ENCODE results near the gene DLGAP5. TPM values are rescaled to one million over a fixed set of nuclear protein-coding genes. Genes with fewer than 3 reads are reported as not detected.

DLGAP5 gene
- total and polyA plus RNA-seq, 8 donors, result 0.12 to 0.90 (median 0.47) TPM; not detected in 4

DNA sequence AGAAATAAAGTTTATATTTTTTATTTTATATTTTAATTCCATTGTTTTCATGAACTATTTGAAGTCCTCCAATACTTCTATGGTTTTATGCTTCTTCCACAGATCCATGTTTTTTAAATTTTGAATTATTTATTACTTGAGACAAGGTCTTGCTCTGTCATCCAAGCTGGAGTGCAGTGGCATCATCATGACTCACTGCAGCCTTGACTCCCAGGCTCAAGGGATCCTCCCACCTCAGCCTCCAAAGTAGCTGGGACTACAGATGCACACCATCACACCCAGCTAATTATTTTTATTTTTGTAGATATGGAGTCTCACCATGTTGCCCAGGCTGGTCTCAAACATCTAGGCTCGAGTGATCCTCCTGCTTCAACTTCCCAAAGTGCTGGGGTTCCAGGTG is 28.8 kb upstream of the DLGAP5 start:
- H3K9me3 ChIP-seq, result no peaks in the 10 kb centered on the region
- 87 to 94% methylated on average over 1 of the region's 1 CpG for WGBS, 2 donors
- no peaks in the 10 kb centered on the region for H3K4me1 ChIP-seq
- FAIRE-seq (no peak), ATAC-seq (no peak), DNase-seq (no peak)
- no peak overlapping the region for H3K4me3 ChIP-seq
- intact Hi-C loops (cut with DNase I), result no loop called here
- TF ChIP-seq, protein P1, sequence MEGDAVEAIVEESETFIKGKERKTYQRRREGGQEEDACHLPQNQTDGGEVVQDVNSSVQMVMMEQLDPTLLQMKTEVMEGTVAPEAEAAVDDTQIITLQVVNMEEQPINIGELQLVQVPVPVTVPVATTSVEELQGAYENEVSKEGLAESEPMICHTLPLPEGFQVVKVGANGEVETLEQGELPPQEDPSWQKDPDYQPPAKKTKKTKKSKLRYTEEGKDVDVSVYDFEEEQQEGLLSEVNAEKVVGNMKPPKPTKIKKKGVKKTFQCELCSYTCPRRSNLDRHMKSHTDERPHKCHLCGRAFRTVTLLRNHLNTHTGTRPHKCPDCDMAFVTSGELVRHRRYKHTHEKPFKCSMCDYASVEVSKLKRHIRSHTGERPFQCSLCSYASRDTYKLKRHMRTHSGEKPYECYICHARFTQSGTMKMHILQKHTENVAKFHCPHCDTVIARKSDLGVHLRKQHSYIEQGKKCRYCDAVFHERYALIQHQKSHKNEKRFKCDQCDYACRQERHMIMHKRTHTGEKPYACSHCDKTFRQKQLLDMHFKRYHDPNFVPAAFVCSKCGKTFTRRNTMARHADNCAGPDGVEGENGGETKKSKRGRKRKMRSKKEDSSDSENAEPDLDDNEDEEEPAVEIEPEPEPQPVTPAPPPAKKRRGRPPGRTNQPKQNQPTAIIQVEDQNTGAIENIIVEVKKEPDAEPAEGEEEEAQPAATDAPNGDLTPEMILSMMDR (IDR thresholded peaks at IDR 0.05), result no peak
- H3K27ac ChIP-seq, result no peak overlapping the region
- no peaks in the 10 kb centered on the region for H3K36me3 ChIP-seq
- H3K27me3 ChIP-seq, result no peaks in the 10 kb centered on the region

DNA sequence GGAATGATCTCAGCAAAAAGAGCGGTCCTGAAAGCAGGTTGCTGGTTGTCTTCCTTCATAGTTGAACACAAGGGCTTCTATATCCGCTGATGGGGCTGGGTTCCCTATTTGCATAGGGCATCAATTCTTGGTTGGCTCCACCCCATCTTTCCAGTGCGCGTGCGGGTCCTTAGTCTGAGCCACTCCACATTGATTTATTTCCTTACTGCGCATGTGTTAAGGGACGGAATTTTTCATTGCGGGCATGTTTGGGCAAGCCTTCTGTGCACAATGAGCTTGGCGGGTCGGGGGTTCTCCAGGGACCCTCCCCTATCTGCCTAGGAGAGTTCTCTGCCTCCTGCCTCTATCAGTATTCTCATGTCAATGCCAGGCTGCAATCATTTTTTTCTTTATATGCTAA is 21.2 kb upstream of the DLGAP5 start:
- TF ChIP-seq, protein P1 (IDR thresholded peaks at IDR 0.05), result no peak
- H3K9me3 ChIP-seq, result no peaks in the 10 kb centered on the region
- DNase-seq (no peak), FAIRE-seq (no peak), ATAC-seq (no peak)
- H3K4me1 ChIP-seq, result no peaks in the 10 kb centered on the region
- H3K27me3 ChIP-seq, result no peaks in the 10 kb centered on the region
- no peaks in the 10 kb centered on the region for H3K36me3 ChIP-seq
- intact Hi-C loops (cut with DNase I), result no loop called here
- WGBS, 2 donors, result 71 to 73% methylated on average over 10 of the region's 10 CpGs
- no peak overlapping the region for H3K27ac ChIP-seq
- no peak overlapping the region for H3K4me3 ChIP-seq

DNA sequence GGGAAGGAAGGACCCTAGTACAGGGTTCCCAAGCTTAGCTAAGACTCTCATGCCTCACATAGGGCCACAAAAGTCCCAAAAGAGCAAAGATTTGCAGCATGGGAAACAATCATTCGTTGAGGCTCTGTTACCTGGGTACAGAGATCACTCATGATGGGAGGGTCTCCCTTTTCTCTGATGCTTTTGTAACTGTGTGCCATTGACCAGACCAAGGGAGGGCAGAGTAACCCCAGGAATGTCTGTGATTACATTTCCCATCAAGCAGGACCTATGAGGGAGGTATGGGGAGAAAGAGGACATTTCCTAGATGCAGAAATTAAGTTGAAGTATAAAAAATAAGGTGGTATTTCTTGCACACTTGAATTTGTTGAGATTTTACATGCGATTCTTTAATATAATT is 16.4 kb upstream of the DLGAP5 start:
- H3K27me3 ChIP-seq, result no peaks in the 10 kb centered on the region
- no peaks in the 10 kb centered on the region for H3K4me1 ChIP-seq
- TF ChIP-seq, protein P1 (IDR thresholded peaks at IDR 0.05), result no peak
- WGBS, 2 donors, result 57 to 67% methylated on average over 2 of the region's 2 CpGs
- H3K36me3 ChIP-seq, result no peaks in the 10 kb centered on the region
- DNase-seq, result no peak
- FAIRE-seq, result no peak
- no peak for ATAC-seq
- intact Hi-C loops (cut with DNase I), result no loop called here
- no peaks in the 10 kb centered on the region for H3K9me3 ChIP-seq
- H3K4me3 ChIP-seq, result no peak overlapping the region
- no peak overlapping the region for H3K27ac ChIP-seq

DNA sequence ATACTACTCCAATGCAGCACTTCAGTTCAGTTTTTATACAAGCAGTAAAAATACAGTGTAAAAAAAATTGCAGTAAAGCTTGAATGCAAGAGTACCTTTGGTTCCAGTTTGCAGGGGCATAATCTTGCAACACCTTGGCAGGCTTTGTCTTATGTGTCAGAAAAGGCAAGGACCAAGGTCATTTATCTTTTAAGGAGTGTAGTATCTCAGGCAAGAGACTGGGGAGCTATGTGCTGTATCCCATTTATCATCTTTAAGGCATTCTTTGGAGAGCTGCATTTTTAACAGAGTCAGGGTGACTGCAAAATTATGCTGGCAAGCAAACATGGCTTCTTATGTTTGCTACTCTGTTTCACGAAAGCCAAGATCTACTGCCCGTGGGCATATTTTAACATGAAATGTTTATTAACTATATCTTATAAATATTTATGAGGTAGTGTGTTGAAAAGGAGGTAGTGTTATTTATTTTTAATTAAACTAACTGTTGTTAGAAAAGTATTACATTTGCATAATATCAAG is 14.8 kb upstream of the DLGAP5 start:
- intact Hi-C loops (cut with DNase I), result no loop called here
- no peaks in the 10 kb centered on the region for H3K27me3 ChIP-seq
- no peaks in the 10 kb centered on the region for H3K36me3 ChIP-seq
- no peak for FAIRE-seq
- WGBS, 2 donors, result 17 to 33% methylated on average over 2 of the region's 2 CpGs
- ATAC-seq, result no peak
- TF ChIP-seq, protein P1 (IDR thresholded peaks at IDR 0.05), result no peak
- H3K9me3 ChIP-seq, result no peaks in the 10 kb centered on the region
- no peak for DNase-seq
- H3K4me3 ChIP-seq, result no peak overlapping the region
- H3K4me1 ChIP-seq, result no peaks in the 10 kb centered on the region
- no peak overlapping the region for H3K27ac ChIP-seq

DNA sequence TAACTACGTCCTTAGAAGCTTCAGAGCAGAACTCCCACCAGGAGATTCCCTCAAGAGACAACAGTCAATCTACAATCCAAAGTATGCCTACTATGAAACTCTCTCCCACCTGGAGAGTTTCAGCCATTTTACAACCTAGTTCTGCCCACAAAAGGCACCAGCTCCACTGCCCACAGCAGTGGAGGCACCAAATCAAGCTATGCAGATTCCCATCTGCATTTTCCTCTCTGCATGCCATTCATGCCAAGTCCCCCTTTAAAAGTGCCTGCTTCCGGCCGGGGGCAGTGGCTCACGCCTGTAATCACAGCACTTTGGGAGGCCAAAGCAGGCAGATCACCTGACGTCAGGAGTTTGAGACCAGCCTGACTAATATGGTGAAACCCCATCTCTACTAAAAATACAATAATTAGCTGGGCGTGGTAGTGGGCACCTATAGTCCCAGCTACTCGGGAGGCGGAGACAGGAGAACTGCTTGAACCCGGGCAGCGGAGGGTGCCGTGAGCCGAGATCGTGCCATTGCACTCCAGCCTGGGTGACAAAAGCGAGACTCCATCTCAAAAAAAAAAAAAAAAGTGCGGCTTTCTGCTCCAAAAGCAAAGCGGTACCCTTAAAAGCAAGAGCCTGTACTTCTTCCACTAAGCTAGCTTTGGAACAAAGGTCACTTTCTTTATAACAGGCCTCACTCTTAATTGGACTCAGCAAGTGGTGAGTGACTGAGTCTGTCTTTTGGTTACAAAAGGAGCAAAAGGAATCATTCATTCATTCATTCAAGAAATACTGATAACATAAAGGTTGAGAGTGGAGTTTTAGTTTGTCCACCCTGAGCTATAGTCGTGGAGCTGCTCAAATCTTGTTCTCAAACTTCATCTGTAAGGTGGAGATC is 10.1 kb upstream of the DLGAP5 start:
- no peaks in the 10 kb centered on the region for H3K4me1 ChIP-seq

More for the DNA sequence above, 10.1 kb upstream of the DLGAP5 start:
- FAIRE-seq, result no peak
- no peak for ATAC-seq
- TF ChIP-seq, protein P1 (IDR thresholded peaks at IDR 0.05), result no peak
- WGBS, 2 donors, result 85 to 89% methylated on average over 17 of the region's 17 CpGs
- intact Hi-C loops (cut with DNase I), result no loop called here
- Histone ChIP-seq H3K27me3 (no peaks in the 10 kb centered on the region), H3K27ac (no peak overlapping the region), H3K4me3 (no peak overlapping the region), H3K36me3 (no peaks in the 10 kb centered on the region), H3K9me3 (no peaks in the 10 kb centered on the region)
- no peak for DNase-seq

Measured in pancreas (tissue), 10 donors.